ENCODE data around the gene FOCAD.

- TF ChIP-seq EZH2phosphoT487 (IDR thresholded peaks at IDR 0.05; ENCODE audit: insufficient read depth, low read depth) (no peak), EZH2 (IDR thresholded peaks at IDR 0.05; ENCODE audit: insufficient read depth, poor library complexity, severe bottlenecking) (no peak)
These were observed 305.9 kb downstream of the FOCAD start for GRCh38 chr9:20989923-20990341.

Data from GM23248 (cell line).